ENCODE data around the gene DEDD.

DNA sequence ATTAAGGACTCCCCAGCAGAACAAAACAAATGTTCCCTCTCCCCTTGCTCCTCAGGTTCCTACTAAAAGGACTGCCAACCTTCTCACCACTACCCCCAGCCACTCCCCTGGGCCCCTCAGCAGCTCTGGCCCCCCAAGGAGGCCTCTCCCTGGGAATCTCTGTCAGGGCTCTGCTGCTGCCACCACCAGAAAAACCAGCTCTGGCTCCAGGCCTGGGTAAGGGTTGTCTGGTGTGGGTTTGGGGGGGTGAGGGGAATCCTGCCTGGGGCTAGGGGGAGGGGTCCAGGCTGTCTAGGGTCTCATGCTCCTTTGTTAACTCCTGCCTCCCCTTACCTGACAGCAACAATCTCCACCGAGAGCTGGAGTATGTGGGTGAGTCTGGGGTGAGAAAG, 47.9 kb downstream of the DEDD start:
- no peak for TF ChIP-seq GATA2 (IDR thresholded peaks at IDR 0.05; ENCODE audit: low read depth, low read length)
- no peak for TF ChIP-seq GATA3 (IDR thresholded peaks at IDR 0.05; ENCODE audit: low read depth, low read length)
